HG02938 (cell line): ENCODE results near the gene GPC6.
"Not testable (repeated sequence)": the region's sequence is repeated elsewhere in the genome, so short reads cannot be mapped to it uniquely, and the experiment has no call there.

Experiments used
- ATAC-seq: cut with Tn5 transposase; IDR thresholded peaks from one replicate; pipeline ENCODE4 v1.9.1; 2021; ENCODE audit warnings: mild to moderate bottlenecking, moderate library complexity; ENCODE audit not compliant: unreplicated experiment

GPC6 gene

GRCh38 chr13:93226623-93227279 is at the start of gene GPC6:
TSS of gene GPC6 (plus strand) at chr13:93226807.
- ATAC-seq = no peak

GRCh38 chr13:93180356-93180969 is 46.1 kb upstream of the GPC6 start:
- ATAC-seq = no peak

- ATAC-seq = no peak
These were observed 44.2 kb upstream of the GPC6 start for GRCh38 chr13:93182406-93182805.

DNA sequence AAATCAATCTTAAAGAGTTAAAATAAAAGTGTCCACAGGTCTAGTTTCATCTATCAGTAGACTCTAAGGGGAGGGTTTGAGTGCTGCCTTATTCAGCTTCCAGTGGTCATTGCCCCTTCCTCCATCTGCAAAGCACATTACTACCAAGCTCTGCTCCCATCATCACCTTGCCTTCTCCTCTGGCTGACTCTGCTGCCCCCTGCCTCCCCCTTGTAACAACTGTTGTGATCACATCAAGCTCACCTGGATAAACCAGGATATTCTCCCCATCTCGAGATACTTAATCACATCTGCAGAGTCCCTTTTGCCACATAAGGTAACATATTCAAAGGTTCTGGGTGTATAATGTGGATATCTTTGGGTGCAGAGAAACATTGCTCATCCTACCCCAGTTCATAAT is 43.3 kb upstream of the GPC6 start:
- ATAC-seq = no peak

- ATAC-seq = no peak
These were observed 36.6 kb upstream of the GPC6 start for GRCh38 chr13:93190006-93190405.

DNA sequence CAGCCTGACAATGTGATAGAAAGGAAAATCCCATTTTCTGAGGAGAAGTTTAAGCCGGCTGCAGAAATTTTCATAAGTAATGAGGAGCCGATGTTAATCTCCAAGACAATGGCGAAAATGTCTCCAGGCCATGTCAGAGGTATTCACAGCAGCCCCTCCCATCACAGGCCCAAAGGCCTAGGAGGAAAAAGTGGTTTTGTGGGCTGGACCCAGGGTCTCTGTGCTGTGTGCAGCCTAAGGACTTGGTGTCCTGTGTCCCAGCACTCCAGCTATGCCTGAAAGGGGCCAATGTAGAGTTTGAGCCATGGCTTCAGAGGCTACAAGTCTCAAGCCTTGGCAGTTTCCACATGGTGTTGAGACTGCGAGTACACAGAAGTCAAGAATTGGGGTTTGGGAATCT is 32.9 kb upstream of the GPC6 start:
- ATAC-seq = no peak

DNA sequence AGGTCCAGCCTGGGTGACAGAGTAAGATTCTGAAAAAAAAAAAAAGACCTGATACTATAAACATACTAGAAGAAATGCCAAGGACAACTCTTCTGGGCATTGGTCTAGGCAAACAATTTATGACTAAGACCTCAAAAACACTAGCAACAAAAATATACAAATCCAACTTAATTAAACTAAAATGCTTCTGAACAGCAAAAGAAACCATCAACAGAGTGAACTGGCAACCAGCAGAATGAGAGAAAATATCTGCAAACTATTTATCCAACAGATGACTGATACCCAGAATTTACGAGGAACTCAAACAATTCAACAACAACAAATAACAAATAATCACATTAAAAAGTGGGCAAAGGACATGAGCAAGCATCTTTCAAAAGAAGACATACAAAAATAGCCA is 26.8 kb upstream of the GPC6 start:
- no peak for ATAC-seq

DNA sequence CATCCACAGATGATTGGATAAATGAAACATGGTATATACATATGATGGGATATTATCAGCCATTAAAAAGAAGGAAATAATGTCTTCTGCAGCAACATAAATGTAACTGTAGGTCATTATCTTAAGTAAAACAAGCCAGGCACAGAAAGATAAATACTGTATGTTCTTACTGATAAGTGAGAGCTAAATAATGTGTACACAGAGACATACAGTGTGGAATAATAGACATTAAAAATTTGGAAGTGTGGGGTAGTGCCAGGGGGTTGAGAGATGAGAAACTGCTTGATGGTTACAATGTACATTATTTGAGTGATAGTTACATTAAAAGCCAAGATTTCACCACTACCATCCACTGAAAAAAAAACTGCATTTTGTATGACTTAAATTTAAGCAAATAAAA is 26.0 kb upstream of the GPC6 start:
- ATAC-seq = no peak

- no peak for ATAC-seq
These were observed 24.5 kb upstream of the GPC6 start for GRCh38 chr13:93201992-93202558.

GRCh38 chr13:93206778-93207392 is 19.7 kb upstream of the GPC6 start:
- ATAC-seq = not testable (repeated sequence)

- no peak for ATAC-seq
These were observed 10.5 kb upstream of the GPC6 start for GRCh38 chr13:93216122-93216521.

DNA sequence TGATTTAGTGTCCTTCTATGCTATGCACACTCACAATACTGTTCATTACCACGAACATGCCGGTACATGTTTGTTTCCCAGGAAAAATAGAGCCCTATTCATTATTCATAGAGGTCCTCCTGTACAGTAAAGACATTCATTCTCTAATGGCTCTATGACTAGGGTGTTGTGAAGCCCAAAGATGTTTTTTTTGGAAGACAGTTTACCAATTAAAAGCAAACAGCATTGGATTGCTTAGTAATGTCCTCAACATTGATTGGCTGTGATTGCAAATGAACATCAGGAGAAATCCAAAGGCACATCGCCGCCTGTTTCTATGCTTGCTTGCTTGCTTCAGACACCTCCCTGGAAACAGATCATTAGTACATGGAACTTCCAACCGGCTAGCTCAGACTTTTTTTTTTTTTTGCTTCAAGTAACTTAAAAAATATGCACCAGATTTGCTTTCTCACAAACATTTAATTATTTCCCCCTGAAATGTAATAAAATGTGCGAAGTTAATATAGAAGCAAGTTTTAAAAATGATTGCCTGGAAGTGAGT is 8.8 kb upstream of the GPC6 start:
- ATAC-seq = no peak

GRCh38 chr13:93218583-93218982 is 8.0 kb upstream of the GPC6 start:
- ATAC-seq = no peak

DNA sequence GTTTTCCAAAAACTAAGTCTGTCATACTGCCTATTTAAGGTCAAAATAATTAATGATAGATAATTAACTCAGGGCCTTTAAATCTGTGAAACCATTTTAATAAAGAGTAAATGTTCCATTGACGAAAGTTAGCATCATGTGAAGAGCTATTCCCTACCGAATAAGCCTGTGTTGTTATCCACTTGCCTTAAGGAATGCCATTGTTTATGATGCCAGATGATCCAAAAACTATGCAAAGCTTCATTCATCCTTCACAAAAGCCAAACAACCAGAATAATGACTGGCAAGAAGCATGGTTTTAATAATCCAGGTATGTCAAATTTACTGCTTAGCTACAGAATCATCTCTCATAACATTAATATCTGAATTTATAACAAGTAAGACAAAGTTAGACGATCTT is 6.5 kb upstream of the GPC6 start:
- ATAC-seq = no peak

DNA sequence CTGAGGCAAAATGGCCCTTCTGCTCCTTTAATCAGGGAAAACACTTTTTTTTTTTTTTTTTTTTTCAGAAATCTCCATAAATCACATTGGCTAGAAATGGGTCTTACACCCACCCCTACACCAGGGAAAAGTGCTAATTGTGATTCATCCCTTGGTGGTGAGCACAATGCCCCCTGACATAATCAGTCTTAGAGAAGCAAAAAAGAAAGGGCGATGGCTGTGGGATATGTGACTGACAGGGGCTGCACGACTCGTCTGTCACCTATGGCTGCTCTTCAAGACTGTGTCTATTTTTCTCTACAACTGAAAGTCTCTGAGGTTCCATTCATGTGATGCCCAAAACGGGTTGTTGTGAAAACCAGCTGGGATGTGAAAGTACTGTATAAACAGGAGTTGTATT is 3.6 kb upstream of the GPC6 start:
- ATAC-seq = no peak

DNA sequence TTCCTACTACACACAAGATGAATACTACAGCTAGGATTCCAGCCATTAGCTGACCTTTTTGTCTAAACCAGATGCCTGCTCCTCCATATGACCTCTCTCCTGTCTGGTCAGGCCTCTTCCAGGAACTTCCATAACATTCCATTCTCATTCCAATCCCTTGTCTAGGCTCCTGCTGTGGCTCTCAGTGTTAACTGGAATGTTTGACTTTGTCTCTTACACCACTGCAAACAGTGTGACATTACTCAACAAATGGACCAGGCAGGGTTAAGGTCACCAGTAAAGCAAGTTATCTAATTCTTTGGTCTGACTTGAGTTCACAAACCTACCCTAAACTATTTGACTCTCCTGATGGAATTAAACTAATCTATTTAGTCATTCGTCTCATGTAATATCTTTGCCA is 2.1 kb upstream of the GPC6 start:
- ATAC-seq = no peak

DNA sequence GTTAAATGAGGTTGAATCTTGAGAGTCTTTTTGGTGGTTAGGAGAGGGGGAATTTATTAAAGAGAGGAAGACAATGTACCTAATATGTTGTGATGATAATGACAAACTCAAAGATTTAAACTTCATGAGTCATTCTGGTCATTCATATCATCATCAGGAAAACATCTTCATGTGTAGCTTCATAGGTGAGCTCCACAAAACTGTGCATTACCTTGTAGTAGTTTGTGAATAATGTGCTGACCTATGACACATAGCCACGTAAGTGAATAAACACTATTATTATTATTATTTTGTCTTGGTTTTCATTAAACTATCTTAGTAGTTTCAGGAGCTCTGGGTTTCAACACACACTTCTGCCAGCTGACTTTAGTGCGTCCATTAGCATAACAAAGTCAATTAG is 997 bp upstream of the GPC6 start:
- ATAC-seq = no peak

DNA sequence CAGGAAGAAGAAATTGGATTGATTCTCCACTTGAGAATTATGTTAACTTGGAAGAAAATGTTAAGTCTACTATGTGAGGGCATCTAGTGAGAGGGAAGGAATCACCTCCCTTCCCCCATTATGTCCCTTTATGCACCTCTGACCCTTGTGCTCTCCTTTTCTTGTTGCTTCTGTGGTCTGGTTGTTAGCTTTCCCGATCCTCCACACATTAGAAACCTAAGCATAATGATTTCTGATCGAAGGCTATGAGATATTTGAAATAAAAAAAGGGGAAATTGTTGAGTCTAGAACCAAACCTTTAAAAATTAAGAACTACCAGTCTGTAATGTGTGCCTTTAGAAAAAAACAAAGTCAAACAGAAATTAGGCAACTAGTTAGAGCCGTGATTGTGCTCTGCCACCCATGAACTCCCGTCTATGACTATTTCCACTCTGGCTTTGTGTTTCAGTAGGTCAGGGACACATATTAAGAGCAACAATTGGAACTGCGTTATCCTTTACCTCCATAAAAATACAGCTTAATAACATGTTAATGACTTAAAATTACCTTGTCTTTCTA is 463 bp upstream of the GPC6 start:
- no peak for ATAC-seq

DNA sequence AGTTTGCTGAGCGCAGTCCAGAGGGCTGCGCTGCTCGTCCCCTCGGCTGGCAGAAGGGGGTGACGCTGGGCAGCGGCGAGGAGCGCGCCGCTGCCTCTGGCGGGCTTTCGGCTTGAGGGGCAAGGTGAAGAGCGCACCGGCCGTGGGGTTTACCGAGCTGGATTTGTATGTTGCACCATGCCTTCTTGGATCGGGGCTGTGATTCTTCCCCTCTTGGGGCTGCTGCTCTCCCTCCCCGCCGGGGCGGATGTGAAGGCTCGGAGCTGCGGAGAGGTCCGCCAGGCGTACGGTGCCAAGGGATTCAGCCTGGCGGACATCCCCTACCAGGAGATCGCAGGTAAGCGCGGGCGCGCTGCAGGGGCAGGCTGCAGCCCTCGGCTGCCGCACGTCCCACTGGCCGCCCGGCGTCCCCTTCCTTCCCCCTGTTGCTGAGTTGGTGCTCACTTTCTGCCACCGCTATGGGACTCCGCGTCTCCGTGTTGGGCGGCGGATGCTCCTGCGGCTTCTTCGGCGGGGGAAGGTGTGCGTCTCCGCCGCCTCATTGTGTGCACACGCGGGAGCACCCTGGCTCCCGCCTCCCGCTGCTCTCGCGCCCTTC is 772 bp downstream of the GPC6 start:
- no peak for ATAC-seq

DNA sequence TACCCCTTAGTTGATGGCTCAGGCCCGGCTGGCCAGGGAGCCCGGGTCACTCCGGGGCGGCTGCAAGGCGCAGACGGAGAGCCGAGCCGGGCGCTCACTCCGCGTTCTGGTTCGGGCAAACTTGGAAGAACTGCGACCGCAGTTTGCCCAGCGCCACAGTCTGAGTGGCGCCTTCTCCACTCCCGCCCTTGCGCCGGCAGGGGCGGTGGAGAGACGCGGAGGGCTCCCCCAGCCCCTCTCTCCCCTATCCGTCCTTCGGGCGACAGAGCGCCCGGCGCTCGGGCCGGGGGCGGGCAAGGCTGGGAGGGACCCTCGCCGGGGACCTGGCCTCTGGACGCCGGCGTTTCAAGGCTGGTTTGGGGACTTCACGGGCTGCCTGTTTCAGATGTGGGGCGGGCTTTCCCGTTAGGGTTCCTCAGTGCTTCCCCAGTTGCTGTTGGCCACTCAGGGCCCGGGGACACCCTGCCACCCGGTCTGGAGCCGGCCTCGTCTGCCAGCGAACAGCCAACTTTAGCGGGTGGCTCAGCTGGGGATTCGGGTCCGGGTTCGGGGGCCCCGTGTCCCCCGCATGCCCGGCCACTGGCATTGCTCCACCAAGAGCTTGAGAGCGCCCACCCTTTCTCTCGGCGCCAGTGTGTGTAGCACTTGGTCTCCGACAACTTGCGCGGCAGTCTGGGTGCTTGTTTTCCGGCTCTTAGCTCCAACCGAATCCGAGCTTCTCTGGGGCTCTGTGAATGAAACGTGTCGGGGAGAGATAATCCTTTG is 1.5 kb downstream of the GPC6 start:
- no peak for ATAC-seq

- no peak for ATAC-seq
These were observed 2.0 kb downstream of the GPC6 start for GRCh38 chr13:93228643-93228937.
